GM12892 (cell line): Measurements from ENCODE around the gene OR52N4.

Source experiments
- POLR2A ChIP-seq: IDR thresholded peaks from 2 replicates; pipeline ENCODE4 v1.6.1; 2011; ENCODE audit warnings: low read depth, low read length, control low read depth
- POLR2AphosphoS5 ChIP-seq: IDR thresholded peaks from 2 replicates; pipeline ENCODE4 v1.6.1; 2011; ENCODE audit warnings: low read depth, low read length, control low read depth
- TAF1 ChIP-seq: IDR thresholded peaks from 2 replicates; pipeline ENCODE4 v1.6.1; 2011; ENCODE audit warnings: low read depth, mild to moderate bottlenecking, control low read depth, low read length, borderline replicate concordance

DNA sequence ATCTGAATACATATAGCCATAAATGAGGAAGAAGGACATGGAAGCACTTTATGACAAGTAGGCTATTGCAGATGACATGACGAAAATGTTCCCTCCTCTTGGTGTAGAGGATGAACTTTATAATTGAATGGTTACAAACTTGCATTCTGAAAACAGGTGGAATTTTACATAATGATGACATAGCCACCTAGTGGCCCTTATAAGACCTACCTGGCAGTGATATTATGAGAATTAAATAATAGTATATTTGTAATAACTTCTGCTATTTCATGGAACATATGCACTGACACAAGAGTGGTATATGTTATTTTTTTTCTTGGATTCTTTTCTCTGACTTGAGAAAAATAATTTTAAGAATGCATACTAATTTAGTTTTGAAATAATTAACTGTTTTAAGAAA lies 41.5 kb upstream of the OR52N4 start:
- TF ChIP-seq POLR2AphosphoS5 (no peak), POLR2A (no peak; the same call in 1 of the 2 replicates), TAF1 (no peak)
